ENCODE results near the gene MALL.
"Not testable (repeated sequence)": the region's sequence is repeated elsewhere in the genome, so short reads cannot be mapped to it uniquely, and the experiment has no call there.

Gene MALL

DNA sequence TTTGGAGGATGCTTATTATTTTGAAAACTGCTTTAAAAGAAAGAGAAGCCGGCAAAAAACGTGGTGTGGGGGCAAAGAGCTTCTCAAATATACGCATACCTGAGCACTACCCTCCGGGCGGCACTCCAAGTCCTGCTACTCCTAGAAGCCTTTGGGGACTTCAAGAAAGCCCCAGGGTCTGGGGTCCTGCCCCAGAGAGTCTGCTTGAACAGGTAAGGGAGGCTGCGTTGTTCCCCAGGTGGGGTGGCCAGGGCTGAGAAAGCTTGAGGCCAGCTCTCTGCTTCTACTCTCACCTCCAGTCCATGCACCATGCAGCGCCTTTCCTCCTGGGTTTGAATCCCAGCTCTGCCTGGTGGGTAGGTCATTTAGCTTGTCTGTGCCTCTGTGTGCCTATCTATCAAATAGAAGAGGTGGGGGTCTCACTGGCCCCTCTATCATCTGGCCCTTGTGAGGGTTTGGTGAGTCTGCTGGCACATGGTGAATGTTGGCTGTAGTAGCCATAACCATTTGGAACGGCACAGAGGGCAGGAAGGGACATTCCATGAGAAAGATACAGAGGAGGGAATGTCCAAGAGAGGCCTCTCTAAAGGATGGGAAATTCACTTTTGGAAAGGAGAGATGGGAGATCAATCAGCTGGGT, 19.5 kb downstream of the MALL start:
- Mint-ChIP-seq H3K4me1 (ENCODE audit: low read depth) (peaks cover 3% of the 10 kb centered on the region), H3K27ac (no peak overlapping the region), H3K27me3 (ENCODE audit: low read depth) (peaks cover 12% of the 10 kb centered on the region), H3K36me3 (ENCODE audit: low read depth) (no peaks in the 10 kb centered on the region), H3K9me3 (no peaks in the 10 kb centered on the region), H3K4me3 (no peak overlapping the region)

GRCh38 chr2:110094884-110095534, 20.6 kb downstream of the MALL start:
- H3K4me3 Mint-ChIP-seq; H3K9me3 Mint-ChIP-seq; H3K4me1 Mint-ChIP-seq (ENCODE audit: low read depth); H3K36me3 Mint-ChIP-seq (ENCODE audit: low read depth); H3K27ac Mint-ChIP-seq: not testable (repeated sequence)
- peaks cover 12% of the 10 kb centered on the region for H3K27me3 Mint-ChIP-seq (ENCODE audit: low read depth)

- H3K4me1 Mint-ChIP-seq (ENCODE audit: low read depth); H3K9me3 Mint-ChIP-seq; H3K27ac Mint-ChIP-seq; H3K4me3 Mint-ChIP-seq; H3K36me3 Mint-ChIP-seq (ENCODE audit: low read depth): not testable (repeated sequence)
- peaks cover 12% of the 10 kb centered on the region for H3K27me3 Mint-ChIP-seq (ENCODE audit: low read depth)
Observed at GRCh38 chr2:110093924-110094323, 21.7 kb downstream of the MALL start.

DNA sequence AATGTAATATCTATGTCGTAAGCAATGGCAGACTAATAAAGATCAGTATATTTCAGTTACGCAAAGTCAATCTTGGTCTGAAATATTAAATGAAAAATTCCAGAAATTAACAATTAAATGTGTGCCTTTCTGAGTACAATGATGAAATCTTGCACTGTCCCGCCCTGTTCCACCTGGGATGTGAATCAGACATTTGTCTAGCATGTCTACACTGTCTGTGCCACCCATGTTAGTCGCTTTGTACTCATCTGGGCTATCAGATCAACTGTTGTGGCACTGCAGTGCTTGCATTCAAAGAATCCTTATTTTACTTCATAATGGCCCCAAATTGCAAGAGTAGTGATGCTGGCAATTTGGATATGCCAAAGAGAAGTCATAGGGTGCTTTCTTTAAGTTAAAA, 25.5 kb downstream of the MALL start:
- H3K9me3 Mint-ChIP-seq; H3K27me3 Mint-ChIP-seq (ENCODE audit: low read depth); H3K36me3 Mint-ChIP-seq (ENCODE audit: low read depth): not testable (repeated sequence)

DNA sequence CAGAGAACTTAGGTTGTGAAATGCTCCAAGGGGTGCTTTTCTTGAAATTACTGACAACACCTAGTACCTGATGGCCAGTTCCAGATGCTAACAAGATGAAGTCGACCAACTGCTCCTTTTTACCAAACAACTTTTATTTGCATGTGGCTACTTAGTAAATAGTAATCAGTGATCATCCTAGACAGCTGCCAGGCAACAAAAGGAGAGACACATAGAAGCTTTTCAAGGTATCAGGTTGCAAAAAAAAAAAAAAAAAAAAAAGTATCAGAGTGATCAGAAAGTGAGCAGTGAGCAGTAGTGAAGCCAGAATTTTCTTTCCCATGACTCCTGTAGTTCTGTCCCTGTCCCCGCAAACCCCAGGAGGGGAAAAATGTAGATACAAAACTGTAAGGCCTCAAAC, 31.9 kb downstream of the MALL start:
- H3K4me1 Mint-ChIP-seq (ENCODE audit: low read depth); H3K9me3 Mint-ChIP-seq; H3K36me3 Mint-ChIP-seq (ENCODE audit: low read depth); H3K27me3 Mint-ChIP-seq (ENCODE audit: low read depth); H3K4me3 Mint-ChIP-seq; H3K27ac Mint-ChIP-seq: not testable (repeated sequence)

More for the DNA sequence above, 25.5 kb downstream of the MALL start:
- not testable (repeated sequence) for H3K27ac Mint-ChIP-seq; H3K4me1 Mint-ChIP-seq (ENCODE audit: low read depth); H3K4me3 Mint-ChIP-seq

- not testable (repeated sequence) for H3K36me3 Mint-ChIP-seq (ENCODE audit: low read depth); H3K27ac Mint-ChIP-seq; H3K4me3 Mint-ChIP-seq
Observed at GRCh38 chr2:110083162-110083561, 32.5 kb downstream of the MALL start.

DNA sequence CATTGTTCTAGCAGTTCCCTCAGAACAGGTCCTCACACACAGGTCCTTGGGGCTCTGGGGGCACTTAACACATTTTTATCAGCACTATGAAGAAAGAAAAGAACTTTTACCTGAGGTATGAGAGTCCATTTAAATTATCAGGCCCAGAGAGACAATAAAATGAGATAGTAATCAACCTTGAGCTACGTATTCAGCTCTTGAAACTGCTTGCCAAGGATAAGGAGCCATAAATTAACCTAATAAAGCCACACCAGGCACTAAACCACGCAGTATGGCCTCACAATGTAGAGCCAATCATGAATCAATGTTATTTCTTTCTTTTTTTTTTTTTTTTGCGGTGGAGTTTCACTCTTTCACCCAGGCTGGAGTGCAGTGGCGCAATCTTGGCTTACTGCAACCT, 37.5 kb downstream of the MALL start:
- H3K36me3 Mint-ChIP-seq (ENCODE audit: low read depth); H3K27me3 Mint-ChIP-seq (ENCODE audit: low read depth); H3K4me1 Mint-ChIP-seq (ENCODE audit: low read depth); H3K27ac Mint-ChIP-seq; H3K4me3 Mint-ChIP-seq; H3K9me3 Mint-ChIP-seq: not testable (repeated sequence)

More at GRCh38 chr2:110083162-110083561, 32.5 kb downstream of the MALL start:
- H3K27me3 Mint-ChIP-seq (ENCODE audit: low read depth); H3K9me3 Mint-ChIP-seq; H3K4me1 Mint-ChIP-seq (ENCODE audit: low read depth): not testable (repeated sequence)

- H3K4me1 Mint-ChIP-seq (ENCODE audit: low read depth); H3K36me3 Mint-ChIP-seq (ENCODE audit: low read depth); H3K27me3 Mint-ChIP-seq (ENCODE audit: low read depth); H3K4me3 Mint-ChIP-seq; H3K27ac Mint-ChIP-seq; H3K9me3 Mint-ChIP-seq: not testable (repeated sequence)
Observed at GRCh38 chr2:110075896-110076295, 39.7 kb downstream of the MALL start.

GRCh38 chr2:110069869-110070268, 45.8 kb downstream of the MALL start:
- not testable (repeated sequence) for H3K36me3 Mint-ChIP-seq (ENCODE audit: low read depth); H3K27me3 Mint-ChIP-seq (ENCODE audit: low read depth); H3K4me1 Mint-ChIP-seq (ENCODE audit: low read depth); H3K9me3 Mint-ChIP-seq; H3K27ac Mint-ChIP-seq; H3K4me3 Mint-ChIP-seq

- not testable (repeated sequence) for H3K9me3 Mint-ChIP-seq; H3K4me3 Mint-ChIP-seq; H3K27ac Mint-ChIP-seq; H3K4me1 Mint-ChIP-seq (ENCODE audit: low read depth); H3K36me3 Mint-ChIP-seq (ENCODE audit: low read depth); H3K27me3 Mint-ChIP-seq (ENCODE audit: low read depth)
Observed at GRCh38 chr2:110068153-110068552, 47.5 kb downstream of the MALL start.

DNA sequence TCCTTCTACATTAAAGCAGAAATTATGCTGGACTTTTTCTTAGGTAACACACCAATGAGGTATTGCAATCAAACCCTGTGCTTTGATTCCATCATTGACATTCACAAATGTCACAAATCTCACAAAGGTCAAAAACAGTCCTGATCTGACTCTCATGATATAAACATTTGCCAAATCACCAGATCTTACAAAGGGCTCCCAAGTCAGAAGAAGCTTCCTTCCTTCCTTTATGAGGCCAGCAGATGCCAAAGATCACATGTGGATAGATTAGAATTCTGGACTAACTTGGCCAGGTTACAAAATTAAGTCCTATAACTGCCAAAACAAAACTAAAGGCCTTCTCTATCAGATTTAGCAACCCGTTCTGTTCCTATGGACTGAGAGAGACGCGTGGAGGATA, 53.3 kb downstream of the MALL start:
- not testable (repeated sequence) for H3K4me3 Mint-ChIP-seq; H3K27ac Mint-ChIP-seq; H3K27me3 Mint-ChIP-seq (ENCODE audit: low read depth); H3K36me3 Mint-ChIP-seq (ENCODE audit: low read depth); H3K4me1 Mint-ChIP-seq (ENCODE audit: low read depth); H3K9me3 Mint-ChIP-seq

GRCh38 chr2:110060550-110060949, 55.1 kb downstream of the MALL start:
- not testable (repeated sequence) for H3K4me3 Mint-ChIP-seq; H3K27ac Mint-ChIP-seq; H3K36me3 Mint-ChIP-seq (ENCODE audit: low read depth); H3K4me1 Mint-ChIP-seq (ENCODE audit: low read depth); H3K9me3 Mint-ChIP-seq; H3K27me3 Mint-ChIP-seq (ENCODE audit: low read depth)

DNA sequence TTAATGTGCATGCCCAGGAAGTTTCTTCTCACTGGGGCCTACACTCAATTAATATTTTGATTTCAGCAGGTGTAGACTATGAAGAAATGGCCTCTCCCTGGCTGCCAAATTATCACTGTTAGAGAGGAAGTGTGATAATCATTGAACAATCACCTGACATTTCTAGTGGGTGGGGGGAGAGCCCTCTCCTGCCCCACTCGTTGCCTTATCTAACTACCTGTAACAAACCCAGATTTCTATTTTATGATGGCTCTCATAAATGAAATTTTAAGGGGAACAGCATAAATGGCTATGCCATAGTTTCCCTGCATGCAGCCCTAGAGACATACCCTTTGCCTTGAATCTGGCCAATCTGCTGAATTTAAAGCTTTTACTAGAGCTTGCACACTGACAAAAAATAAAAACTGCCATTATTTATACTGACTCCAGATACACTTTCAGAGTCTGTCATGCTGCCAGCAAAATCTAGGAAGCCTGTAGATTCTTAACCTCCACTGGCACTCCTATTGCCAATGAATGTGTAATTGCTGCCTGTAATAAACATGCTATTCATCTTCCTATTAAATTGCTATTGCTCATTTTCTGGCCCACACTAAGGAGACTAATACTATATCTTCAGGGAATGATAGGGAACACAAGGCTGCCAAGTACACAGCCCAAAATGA, 55.8 kb downstream of the MALL start:
- not testable (repeated sequence) for H3K27ac Mint-ChIP-seq; H3K36me3 Mint-ChIP-seq (ENCODE audit: low read depth); H3K4me1 Mint-ChIP-seq (ENCODE audit: low read depth); H3K9me3 Mint-ChIP-seq; H3K4me3 Mint-ChIP-seq; H3K27me3 Mint-ChIP-seq (ENCODE audit: low read depth)

DNA sequence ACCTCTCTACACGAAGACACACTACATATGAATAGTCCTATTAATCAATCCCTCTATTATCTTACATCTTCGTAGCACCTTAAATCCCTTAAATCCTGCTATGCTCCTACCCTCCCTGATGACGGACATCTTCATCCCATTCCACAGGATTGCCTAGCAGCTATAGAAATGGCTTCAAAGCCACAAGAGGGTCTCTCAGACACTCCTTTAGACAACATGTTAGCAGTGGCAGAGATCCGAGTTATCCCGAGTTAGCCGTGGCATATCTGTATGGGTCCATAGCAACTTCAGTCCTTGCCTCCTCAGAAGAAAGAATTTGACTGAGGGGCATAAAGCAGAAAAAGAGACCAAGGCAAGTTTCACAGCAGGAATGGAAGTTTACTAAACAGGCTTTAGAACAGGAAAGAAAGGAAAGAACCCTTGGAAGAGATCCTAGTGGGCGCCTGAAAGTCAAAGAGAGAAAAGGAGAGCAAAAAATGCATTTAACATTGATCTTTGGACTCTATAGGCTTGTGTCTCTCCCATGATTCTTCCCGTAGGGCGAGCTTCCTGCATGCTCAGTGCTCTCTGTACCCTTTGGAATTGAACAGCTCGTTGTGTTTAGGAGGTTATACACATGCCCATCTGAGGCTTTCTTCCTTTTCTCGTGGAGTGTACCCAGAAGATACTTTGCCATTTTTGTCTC, 56.5 kb downstream of the MALL start:
- not testable (repeated sequence) for H3K9me3 Mint-ChIP-seq; H3K36me3 Mint-ChIP-seq (ENCODE audit: low read depth); H3K27ac Mint-ChIP-seq; H3K4me1 Mint-ChIP-seq (ENCODE audit: low read depth); H3K4me3 Mint-ChIP-seq; H3K27me3 Mint-ChIP-seq (ENCODE audit: low read depth)

GRCh38 chr2:110058034-110058433, 57.6 kb downstream of the MALL start:
- not testable (repeated sequence) for H3K27ac Mint-ChIP-seq; H3K4me1 Mint-ChIP-seq (ENCODE audit: low read depth); H3K27me3 Mint-ChIP-seq (ENCODE audit: low read depth); H3K9me3 Mint-ChIP-seq; H3K4me3 Mint-ChIP-seq; H3K36me3 Mint-ChIP-seq (ENCODE audit: low read depth)
